Mesenchymal stem cell (in vitro differentiated cells and primary cell): Measurements from ENCODE around the gene CDH12.
A peak's percentile ranks its signal among the peaks of the same experiment; 100 is the strongest.

Experiments used
- DNase-seq: peaks from one replicate; pipeline ENCODE4 v3.0.0-alpha.2; 2013
- H2AFZ ChIP-seq: one replicate; pipeline ENCODE4 v1.6.1; 2013; ENCODE audit warnings: low read depth, mild to moderate bottlenecking, control low read depth, inconsistent platforms, low read length, moderate library complexity
- H2AK5ac ChIP-seq: 2 replicates; pipeline ENCODE4 v1.6.1; 2013; ENCODE audit warnings: low read length, moderate library complexity, mild to moderate bottlenecking, inconsistent platforms; ENCODE audit not compliant: severe bottlenecking
- H2BK120ac ChIP-seq: one replicate; pipeline ENCODE4 v1.6.1; 2013; ENCODE audit warnings: low read depth, mild to moderate bottlenecking, inconsistent platforms, low read length, moderate library complexity
- H2BK12ac ChIP-seq, 2 experiments: one replicate each; pipeline ENCODE4 v1.6.1; 2013; ENCODE audit warnings: inconsistent platforms in 2 of 2, low read length in 2 of 2, mild to moderate bottlenecking in 2 of 2, moderate library complexity in 2 of 2, control low read depth in 1 of 2
- H2BK15ac ChIP-seq: one replicate; pipeline ENCODE4 v1.6.1; 2013; ENCODE audit warnings: mild to moderate bottlenecking, low read depth, inconsistent platforms; ENCODE audit not compliant: poor library complexity, severe bottlenecking
- H2BK5ac ChIP-seq: 2 replicates; pipeline ENCODE4 v1.6.1; 2013; ENCODE audit warnings: low read depth, mild to moderate bottlenecking, low read length, control low read depth, inconsistent platforms; ENCODE audit not compliant: poor library complexity, severe bottlenecking
- H3K14ac ChIP-seq, 2 experiments: one replicate each; pipeline ENCODE4 v1.6.1; 2013; ENCODE audit warnings: inconsistent platforms in 2 of 2, low read length in 2 of 2, control low read depth in 1 of 2, mild to moderate bottlenecking in 1 of 2, moderate library complexity in 1 of 2
- H3K18ac ChIP-seq, 2 experiments: one replicate each; pipeline ENCODE4 v1.6.1; 2013; ENCODE audit warnings: inconsistent platforms in 2 of 2, low read length in 2 of 2, control low read depth in 1 of 2, low read depth in 1 of 2, mild to moderate bottlenecking in 1 of 2
- H3K23ac ChIP-seq, 2 experiments: one replicate each; pipeline ENCODE4 v1.6.1; 2013; ENCODE audit warnings: inconsistent platforms in 2 of 2, low read length in 2 of 2, mild to moderate bottlenecking in 2 of 2, moderate library complexity in 2 of 2, control low read depth in 1 of 2
- H3K27ac ChIP-seq: 2 replicates; pipeline ENCODE4 v1.5.1; 2013; ENCODE audit warnings: mild to moderate bottlenecking, moderate library complexity, low read length, control low read depth, inconsistent platforms; ENCODE audit not compliant: poor library complexity, severe bottlenecking
- H3K27me3 ChIP-seq, 2 experiments: 2 replicates each; pipeline versions ENCODE4 v1.6.1 to v1.7.0; 2013; ENCODE audit warnings: low read length in 2 of 2, mild to moderate bottlenecking in 2 of 2, moderate library complexity in 2 of 2, control low read depth in 1 of 2, inconsistent platforms in 1 of 2; ENCODE audit not compliant: control insufficient read depth in 1 of 2, insufficient read depth in 1 of 2
- H3K36me3 ChIP-seq, 2 experiments: 2 replicates each; pipeline versions ENCODE4 v1.6.1 to v1.7.0; 2013; ENCODE audit warnings: low read length in 2 of 2, control low read depth in 1 of 2, inconsistent platforms in 1 of 2, low read depth in 1 of 2, mild to moderate bottlenecking in 1 of 2; ENCODE audit not compliant: insufficient read depth in 2 of 2, control insufficient read depth in 1 of 2
- H3K4ac ChIP-seq, 2 experiments: one replicate each; pipeline ENCODE4 v1.6.1; 2013; ENCODE audit warnings: inconsistent platforms in 2 of 2, low read length in 2 of 2, mild to moderate bottlenecking in 2 of 2, moderate library complexity in 2 of 2, control low read depth in 1 of 2, low read depth in 1 of 2
- H3K4me1 ChIP-seq: 2 replicates; pipeline ENCODE4 v1.6.1; 2013; ENCODE audit warnings: low read depth, low read length, control low read depth; ENCODE audit not compliant: control insufficient read depth, insufficient read depth
- H3K4me2 ChIP-seq: 2 replicates; pipeline ENCODE4 v1.6.1; 2013; ENCODE audit warnings: low read length, mild to moderate bottlenecking, inconsistent platforms; ENCODE audit not compliant: poor library complexity, severe bottlenecking
- H3K4me3 ChIP-seq, 2 experiments: 2 replicates each; pipeline versions ENCODE4 v1.5.1 to v1.7.0; 2013; ENCODE audit warnings: low read length in 2 of 2, mild to moderate bottlenecking in 2 of 2, control low read depth in 1 of 2, low read depth in 1 of 2; ENCODE audit not compliant: insufficient read depth in 1 of 2
- H3K79me1 ChIP-seq: replicated peaks from 2 replicates; pipeline ENCODE4 v1.6.1; 2013; ENCODE audit warnings: mild to moderate bottlenecking, control low read depth, low read length, inconsistent platforms; ENCODE audit not compliant: poor library complexity, severe bottlenecking
- H3K9ac ChIP-seq: 2 replicates; pipeline ENCODE4 v1.7.0; 2013; ENCODE audit warnings: mild to moderate bottlenecking, low read length, moderate library complexity
- H3K9me3 ChIP-seq: 2 replicates; pipeline ENCODE4 v1.7.0; 2013; ENCODE audit warnings: mild to moderate bottlenecking, low read length; ENCODE audit not compliant: control insufficient read depth
- H4K8ac ChIP-seq: one replicate; pipeline ENCODE4 v1.6.1; 2013; ENCODE audit warnings: inconsistent platforms, mild to moderate bottlenecking, low read length, moderate library complexity
- H4K91ac ChIP-seq: one replicate; pipeline ENCODE4 v1.6.1; 2013; ENCODE audit warnings: mild to moderate bottlenecking, low read length, inconsistent platforms
- WGBS: methylation state at CpG from one replicate; pipeline ENCODE4 v1.1.7; 2013; ENCODE audit warnings: mixed read lengths; 5-methylcytosine and 5-hydroxymethylcytosine counted together

The CDH12 gene

DNA sequence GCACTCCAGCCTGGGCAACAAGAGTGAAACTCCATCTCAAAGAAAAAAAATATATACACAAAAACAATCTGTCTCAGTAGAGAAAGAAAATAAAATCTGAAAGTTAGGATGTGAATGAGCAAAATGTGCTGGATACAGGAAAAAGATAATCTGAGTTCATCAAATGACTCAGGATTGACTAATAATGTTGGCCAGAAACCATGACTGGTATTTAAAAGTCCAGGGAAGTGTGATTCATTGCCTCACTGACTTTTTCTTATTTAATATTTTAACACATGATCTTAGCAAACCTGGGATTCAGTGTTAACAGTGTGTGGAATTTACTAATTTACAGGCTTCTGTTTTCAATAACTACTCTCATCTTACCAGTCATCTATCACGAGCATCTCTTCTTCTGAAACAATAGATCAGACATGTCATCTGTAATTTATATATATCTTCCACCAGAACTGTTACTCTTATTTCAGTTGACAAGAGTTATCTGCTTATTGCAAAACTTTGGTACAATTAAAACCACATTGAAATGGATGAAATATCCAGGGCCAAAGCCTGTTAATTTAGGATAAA, 256.7 kb downstream of the CDH12 start:
- no peak overlapping the region for H4K8ac ChIP-seq
- no peak overlapping the region for H3K23ac ChIP-seq
- H3K79me1 ChIP-seq = no peaks in the 10 kb centered on the region

DNA sequence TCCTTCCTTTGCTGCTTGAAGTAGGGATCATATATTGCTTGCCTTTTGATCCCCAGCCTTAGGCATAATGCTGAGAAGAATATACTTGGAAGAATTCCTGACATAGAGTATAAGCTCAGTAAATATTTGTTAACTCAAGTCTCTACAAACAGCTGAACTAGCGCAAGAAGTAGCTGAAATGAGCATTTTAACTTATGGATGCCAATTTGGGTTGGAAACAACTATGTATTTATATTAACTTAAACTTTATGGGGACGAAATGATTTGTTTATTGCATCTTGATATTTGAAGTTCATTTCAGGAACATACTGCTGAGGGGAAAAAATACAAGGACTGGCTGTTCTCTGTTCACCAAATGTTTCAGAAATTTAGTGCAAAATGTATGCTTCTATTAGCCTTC, 258.7 kb downstream of the CDH12 start:
- H4K91ac ChIP-seq = no peak overlapping the region
- no peaks in the 10 kb centered on the region for H3K36me3 ChIP-seq
- H3K27ac ChIP-seq = no peak overlapping the region
- H3K79me1 ChIP-seq = no peaks in the 10 kb centered on the region
- no peak for DNase-seq
- no peak overlapping the region for H2BK5ac ChIP-seq
- no peak overlapping the region for H3K4ac ChIP-seq
- H3K9me3 ChIP-seq = no peaks in the 10 kb centered on the region
- H3K4me3 ChIP-seq = no peak overlapping the region
- H2AFZ ChIP-seq = no peak overlapping the region
- no peak overlapping the region for H3K4me2 ChIP-seq
- no peak overlapping the region for H2BK15ac ChIP-seq
- no peak overlapping the region for H2BK12ac ChIP-seq
- H3K18ac ChIP-seq = no peak overlapping the region
- no peak overlapping the region for H3K9ac ChIP-seq
- 100% methylated on average over 2 of the region's 2 CpGs for WGBS
- no peak overlapping the region for H2BK120ac ChIP-seq
- H2AK5ac ChIP-seq = no peak overlapping the region
- H4K8ac ChIP-seq = no peak overlapping the region
- H3K4me1 ChIP-seq = no peaks in the 10 kb centered on the region
- H3K27me3 ChIP-seq = no peaks in the 10 kb centered on the region
- no peak overlapping the region for H3K23ac ChIP-seq
- H3K14ac ChIP-seq = no peak overlapping the region

More for the DNA sequence above, 256.7 kb downstream of the CDH12 start:
- Histone ChIP-seq H3K4me1 (no peaks in the 10 kb centered on the region), H2BK5ac (no peak overlapping the region), H4K91ac (no peak overlapping the region), H3K27ac (peak overlapping the region; percentile 60), H3K9me3 (no peaks in the 10 kb centered on the region), H3K36me3 (no peaks in the 10 kb centered on the region), H2BK12ac (no peak overlapping the region), H3K14ac (no peak overlapping the region), H3K4me3 (no peak overlapping the region), H2BK120ac (no peak overlapping the region), H3K27me3 (no peaks in the 10 kb centered on the region), H3K9ac (peak overlapping the region; percentile 58), H2BK15ac (no peak overlapping the region), H3K18ac (no peak overlapping the region), H3K4me2 (no peak overlapping the region), H2AFZ (no peak overlapping the region), H3K4ac (no peak overlapping the region), H2AK5ac (no peak overlapping the region)
- peak; percentile 67 for DNase-seq
- WGBS = no CpG with 5 or more reads among the region's 1 CpG

DNA sequence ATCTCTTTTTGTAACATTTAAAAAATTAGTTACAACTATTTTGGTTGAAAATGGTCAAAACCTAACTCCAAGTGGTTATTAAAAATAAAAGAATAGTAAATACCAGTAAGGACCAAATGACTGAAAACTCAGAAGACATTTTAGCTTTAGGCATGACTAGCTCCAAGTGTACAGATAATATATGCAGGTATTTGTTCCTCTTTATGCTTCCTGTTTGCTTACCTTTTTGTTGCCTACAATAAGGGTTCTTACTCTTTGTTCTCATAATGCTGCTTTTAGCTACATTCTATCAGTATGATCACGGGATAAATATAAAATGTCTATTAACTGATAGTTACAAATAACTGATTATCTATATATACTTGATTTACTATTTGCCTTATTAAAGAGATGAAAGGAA, 259.6 kb downstream of the CDH12 start:
- H3K18ac ChIP-seq = no peak overlapping the region
- H2BK15ac ChIP-seq = no peak overlapping the region
- no peak overlapping the region for H3K23ac ChIP-seq
- H3K4me2 ChIP-seq = no peak overlapping the region
- no peak overlapping the region for H3K4me3 ChIP-seq
- H4K8ac ChIP-seq = no peak overlapping the region
- H2AK5ac ChIP-seq = no peak overlapping the region
- no peak overlapping the region for H2BK120ac ChIP-seq
- no peaks in the 10 kb centered on the region for H3K9me3 ChIP-seq
- no peak overlapping the region for H2BK5ac ChIP-seq
- no peaks in the 10 kb centered on the region for H3K36me3 ChIP-seq
- H3K9ac ChIP-seq = no peak overlapping the region
- H2BK12ac ChIP-seq = no peak overlapping the region
- WGBS = no CpG with 5 or more reads among the region's 1 CpG
- DNase-seq = no peak
- H3K79me1 ChIP-seq = no peaks in the 10 kb centered on the region
- H3K27ac ChIP-seq = no peak overlapping the region
- no peak overlapping the region for H2AFZ ChIP-seq
- no peak overlapping the region for H3K14ac ChIP-seq
- H3K27me3 ChIP-seq = no peaks in the 10 kb centered on the region
- H3K4ac ChIP-seq = no peak overlapping the region
- H4K91ac ChIP-seq = no peak overlapping the region
- H3K4me1 ChIP-seq = no peaks in the 10 kb centered on the region

DNA sequence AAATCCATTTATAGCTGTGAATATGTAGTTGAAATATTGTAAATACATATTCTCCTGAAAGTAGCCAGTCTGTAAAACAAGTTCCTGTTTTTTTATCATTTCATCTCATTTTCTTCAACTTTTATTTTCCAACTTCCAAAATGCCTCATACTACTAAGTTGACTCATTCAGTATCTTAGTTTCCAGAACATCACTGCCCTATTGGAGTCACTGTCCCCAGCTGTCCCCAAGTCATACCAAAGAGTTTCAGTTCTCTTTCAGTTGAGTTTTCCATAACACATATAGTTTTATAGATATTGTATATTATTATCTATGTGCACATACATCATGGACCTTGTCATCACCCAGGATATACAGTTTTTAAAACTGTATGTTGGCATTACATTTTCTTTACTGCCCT, 261.7 kb downstream of the CDH12 start:
- Histone ChIP-seq H4K8ac (no peak overlapping the region), H3K4me3 (no peak overlapping the region), H3K79me1 (no peaks in the 10 kb centered on the region), H3K9me3 (no peaks in the 10 kb centered on the region), H2BK15ac (no peak overlapping the region), H3K9ac (no peak overlapping the region), H3K23ac (no peak overlapping the region), H3K4me2 (no peak overlapping the region), H3K27ac (no peak overlapping the region), H3K4me1 (no peaks in the 10 kb centered on the region), H3K27me3 (no peaks in the 10 kb centered on the region), H3K36me3 (no peaks in the 10 kb centered on the region), H3K4ac (no peak overlapping the region), H2BK120ac (no peak overlapping the region), H2BK5ac (no peak overlapping the region), H3K14ac (no peak overlapping the region), H3K18ac (no peak overlapping the region), H2AFZ (no peak overlapping the region), H2BK12ac (no peak overlapping the region), H2AK5ac (no peak overlapping the region), H4K91ac (no peak overlapping the region)
- no peak for DNase-seq
